Ishikawa (cell line): Measurements from ENCODE around the gene SLC24A4.

Experiments used
- CEBPB ChIP-seq: IDR thresholded peaks from 2 replicates; pipeline ENCODE4 v1.6.1; 2012
- CREB1 ChIP-seq: IDR thresholded peaks from 2 replicates; pipeline ENCODE4 v1.6.1; 2012; ENCODE audit warnings: low read depth
- EGR1 ChIP-seq: IDR thresholded peaks from 2 replicates; pipeline ENCODE4 v1.6.1; 2012
- EP300 ChIP-seq: IDR thresholded peaks from 2 replicates; pipeline ENCODE4 v1.6.1; 2012; ENCODE audit warnings: borderline replicate concordance
- FOXM1 ChIP-seq: IDR thresholded peaks from 2 replicates; pipeline ENCODE4 v1.6.1; 2012; ENCODE audit warnings: low read depth, borderline replicate concordance
- NFIC ChIP-seq: IDR thresholded peaks from 2 replicates; pipeline ENCODE4 v1.6.1; 2012
- RAD21 ChIP-seq: IDR thresholded peaks from 2 replicates; pipeline ENCODE4 v1.6.1; 2012; ENCODE audit warnings: low read depth
- REST ChIP-seq: IDR thresholded peaks from 2 replicates; pipeline ENCODE4 v1.6.1; 2012; ENCODE audit warnings: low read depth, mild to moderate bottlenecking
- TAF1 ChIP-seq: IDR thresholded peaks from 2 replicates; pipeline ENCODE4 v1.6.1; 2012; ENCODE audit warnings: low read depth, mild to moderate bottlenecking
- TCF12 ChIP-seq: IDR thresholded peaks from 2 replicates; pipeline ENCODE4 v1.6.1; 2012; ENCODE audit warnings: low read depth
- TEAD4 ChIP-seq: IDR thresholded peaks from 2 replicates; pipeline ENCODE4 v1.6.1; 2012
- YY1 ChIP-seq: IDR thresholded peaks from 2 replicates; pipeline ENCODE4 v1.6.1; 2012; ENCODE audit warnings: low read depth
- ZBTB7A ChIP-seq: IDR thresholded peaks from 2 replicates; pipeline ENCODE4 v1.6.1; 2012; ENCODE audit warnings: low read depth
- TF ChIP-seq, protein P1 (sequence below): IDR thresholded peaks from 2 replicates; pipeline ENCODE4 v1.6.1; 2012
- TF ChIP-seq, protein P2 (sequence below): IDR thresholded peaks from 2 replicates; pipeline ENCODE4 v1.6.1; 2012

SLC24A4 gene

GRCh38 chr14:92482621-92483319 is 159.8 kb downstream of the SLC24A4 start:
- no peak for TF ChIP-seq TCF12
- TF ChIP-seq CEBPB = no peak
- TF ChIP-seq NFIC = no peak
- no peak for TF ChIP-seq EGR1
- TF ChIP-seq YY1 = no peak

- no peak for TF ChIP-seq EGR1
- no peak for TF ChIP-seq FOXM1
- TF ChIP-seq TAF1 = no peak
- TF ChIP-seq ZBTB7A = no peak
- TF ChIP-seq TCF12 = no peak
- TF ChIP-seq RAD21 = no peak
- TF ChIP-seq CEBPB = no peak
- no peak for TF ChIP-seq CREB1
- TF ChIP-seq, protein P1, sequence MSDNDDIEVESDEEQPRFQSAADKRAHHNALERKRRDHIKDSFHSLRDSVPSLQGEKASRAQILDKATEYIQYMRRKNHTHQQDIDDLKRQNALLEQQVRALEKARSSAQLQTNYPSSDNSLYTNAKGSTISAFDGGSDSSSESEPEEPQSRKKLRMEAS = no peak
- no peak for TF ChIP-seq YY1
- TF ChIP-seq NFIC = no peak
- TF ChIP-seq, protein P2, sequence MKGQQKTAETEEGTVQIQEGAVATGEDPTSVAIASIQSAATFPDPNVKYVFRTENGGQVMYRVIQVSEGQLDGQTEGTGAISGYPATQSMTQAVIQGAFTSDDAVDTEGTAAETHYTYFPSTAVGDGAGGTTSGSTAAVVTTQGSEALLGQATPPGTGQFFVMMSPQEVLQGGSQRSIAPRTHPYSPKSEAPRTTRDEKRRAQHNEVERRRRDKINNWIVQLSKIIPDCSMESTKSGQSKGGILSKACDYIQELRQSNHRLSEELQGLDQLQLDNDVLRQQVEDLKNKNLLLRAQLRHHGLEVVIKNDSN = no peak
- no peak for TF ChIP-seq EP300
- TF ChIP-seq TEAD4 = no peak
- TF ChIP-seq REST = no peak
These were observed 161.3 kb downstream of the SLC24A4 start for GRCh38 chr14:92484132-92484823.

- no peak for TF ChIP-seq CREB1
- no peak for TF ChIP-seq EP300
- TF ChIP-seq YY1 = no peak
- no peak for TF ChIP-seq TEAD4
- TF ChIP-seq NFIC = no peak
- TF ChIP-seq, protein P1 = no peak
- TF ChIP-seq RAD21 = no peak
- TF ChIP-seq ZBTB7A = no peak
- no peak for TF ChIP-seq CEBPB
- TF ChIP-seq, protein P2 = no peak
- no peak for TF ChIP-seq TAF1
- TF ChIP-seq EGR1 = no peak
- no peak for TF ChIP-seq TCF12
- no peak for TF ChIP-seq REST
- TF ChIP-seq FOXM1 = no peak
These were observed 163.9 kb downstream of the SLC24A4 start for GRCh38 chr14:92486881-92487280.

DNA sequence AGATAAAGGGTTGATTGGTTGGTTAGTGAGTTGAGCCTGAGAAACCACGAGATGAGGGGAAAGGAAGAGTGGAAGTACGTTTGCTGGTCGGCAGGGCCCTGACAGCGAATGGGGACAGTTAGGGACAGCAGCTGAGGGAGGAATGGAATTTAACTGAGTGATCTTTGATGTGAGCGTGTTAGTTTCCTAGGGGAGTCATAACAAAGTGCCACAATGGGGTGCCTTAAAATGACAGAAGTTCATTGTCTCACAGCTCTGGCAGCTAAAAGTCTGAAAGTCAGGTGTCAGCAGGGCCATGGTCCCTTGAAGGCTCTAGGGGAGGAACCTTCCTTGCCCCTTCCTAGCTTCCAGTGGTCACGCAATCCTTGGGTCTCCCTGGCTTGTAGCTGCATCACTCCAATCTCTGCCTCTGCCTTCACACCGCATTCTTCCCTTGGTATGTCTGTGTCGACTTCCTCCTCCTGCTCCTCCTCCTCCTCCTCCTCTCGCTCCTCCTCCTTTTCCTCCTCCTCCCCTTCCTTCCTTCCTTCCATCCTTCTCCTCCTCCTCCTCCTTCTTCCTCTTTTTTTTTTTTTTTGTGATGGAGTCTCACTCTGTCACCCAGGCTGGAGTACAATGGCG is 164.7 kb downstream of the SLC24A4 start:
- TF ChIP-seq, protein P1 = no peak

DNA sequence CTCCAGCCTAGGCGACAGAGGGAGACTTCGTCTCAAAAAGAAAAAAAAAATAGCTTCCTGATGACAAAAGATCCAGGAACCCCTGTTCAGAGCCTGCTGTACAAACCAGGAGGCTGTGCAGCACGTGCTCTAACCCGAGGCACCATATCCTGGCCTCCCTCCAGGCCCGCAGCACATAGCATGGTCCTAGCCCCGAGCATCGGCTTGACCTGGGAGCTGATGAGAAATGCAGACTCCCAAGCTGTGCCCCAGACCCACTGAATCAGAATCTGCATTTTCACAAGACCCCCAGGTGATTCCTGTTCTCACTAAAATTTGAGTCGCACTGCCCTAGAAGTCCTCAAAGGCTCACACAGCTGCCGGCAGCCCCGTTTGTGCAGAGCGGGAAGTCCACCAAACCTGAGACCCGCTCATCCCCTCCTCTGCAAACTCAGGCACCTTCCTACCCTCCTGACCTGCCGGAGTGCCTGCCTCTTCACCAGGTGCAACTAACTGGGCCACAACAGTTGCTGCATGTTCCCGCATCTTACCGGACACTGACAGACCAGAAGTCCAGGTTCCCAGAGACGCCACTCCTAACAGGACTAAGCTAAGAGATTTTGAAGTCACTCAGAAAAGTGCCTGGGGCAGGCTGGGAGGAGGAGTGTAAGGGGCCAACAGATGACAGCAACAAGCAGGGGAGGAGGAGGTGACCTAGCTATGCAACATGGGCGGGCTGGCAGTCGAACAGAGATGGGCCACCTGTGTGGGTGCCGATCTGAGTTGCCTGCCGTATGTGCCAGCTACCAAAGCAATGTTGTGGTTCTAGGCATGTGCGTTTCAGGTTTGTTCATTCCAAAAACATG is 166.7 kb downstream of the SLC24A4 start:
- TF ChIP-seq TCF12 = no peak
- TF ChIP-seq TAF1 = no peak
- no peak for TF ChIP-seq FOXM1
- TF ChIP-seq, protein P1 = no peak
- TF ChIP-seq EGR1 = no peak
- no peak for TF ChIP-seq NFIC
- TF ChIP-seq TEAD4 = no peak
- no peak for TF ChIP-seq YY1
- no peak for TF ChIP-seq CEBPB
- TF ChIP-seq, protein P2 = no peak
- no peak for TF ChIP-seq RAD21
- TF ChIP-seq EP300 = no peak
- no peak for TF ChIP-seq ZBTB7A
- TF ChIP-seq CREB1 = no peak
- no peak for TF ChIP-seq REST
